Muscle layer of colon (tissue), 2 donors: ENCODE results near the gene KRT20.
"Not testable (repeated sequence)": the region's sequence is repeated elsewhere in the genome, so short reads cannot be mapped to it uniquely, and the experiment has no call there.

Experiments used
- H3K27ac ChIP-seq: one replicate; pipeline ENCODE4 v1.7.0; 2013; ENCODE audit warnings: low read depth, mild to moderate bottlenecking, low read length, moderate library complexity
- H3K27me3 ChIP-seq, 2 donors: one replicate each; pipeline ENCODE4 v1.7.0; 2013; ENCODE audit warnings: low read length in 2 of 2, mild to moderate bottlenecking in 2 of 2; ENCODE audit not compliant: insufficient read depth in 2 of 2, control insufficient read depth in 1 of 2
- H3K36me3 ChIP-seq: one replicate; pipeline ENCODE4 v1.7.0; 2013; ENCODE audit warnings: mild to moderate bottlenecking, low read length; ENCODE audit not compliant: insufficient read depth
- H3K4me1 ChIP-seq: one replicate; pipeline ENCODE4 v1.7.0; 2013; ENCODE audit warnings: mild to moderate bottlenecking, low read length; ENCODE audit not compliant: insufficient read depth
- H3K4me3 ChIP-seq, 2 donors: one replicate each; pipeline ENCODE4 v1.7.0; 2013; ENCODE audit warnings: low read length in 2 of 2, low read depth in 1 of 2, mild to moderate bottlenecking in 1 of 2, moderate library complexity in 1 of 2
- H3K9ac ChIP-seq: one replicate; pipeline ENCODE4 v1.7.0; 2013; ENCODE audit warnings: low read length
- H3K9me3 ChIP-seq: one replicate; pipeline ENCODE4 v1.7.0; 2013; ENCODE audit warnings: mild to moderate bottlenecking, low read length
- donor health status: abdominal sarcoma.
- donor health status: Adenocarcinoma of cecum.

KRT20 gene

GRCh38 chr17:40866838-40867237, 18.2 kb downstream of the KRT20 start, which contains the start of gene KRT12:
KRT12 (minus strand) TSS chr17:40867223; CDS start chr17:40867186, 37 bp downstream.
- no peak within 1 kb of the TSS for H3K9ac ChIP-seq
- no peaks in the 10 kb centered on the region for H3K4me1 ChIP-seq
- no peaks in the 10 kb centered on the region for H3K27me3 ChIP-seq
- no peaks in the 10 kb centered on the region for H3K9me3 ChIP-seq
- H3K4me3 ChIP-seq, result no peak within 1 kb of the TSS
- no peaks in the 10 kb centered on the region for H3K36me3 ChIP-seq
- H3K27ac ChIP-seq, result no peak within 1 kb of the TSS

- no peak overlapping the region for H3K4me3 ChIP-seq
- H3K9me3 ChIP-seq, result no peaks in the 10 kb centered on the region
- H3K27ac ChIP-seq, result no peak overlapping the region
- no peaks in the 10 kb centered on the region for H3K4me1 ChIP-seq
- no peaks in the 10 kb centered on the region for H3K36me3 ChIP-seq
- no peaks in the 10 kb centered on the region for H3K27me3 ChIP-seq
- no peak overlapping the region for H3K9ac ChIP-seq
Measured at GRCh38 chr17:40864661-40865390, 20.2 kb downstream of the KRT20 start.

GRCh38 chr17:40862985-40863733, 21.9 kb downstream of the KRT20 start:
- Histone ChIP-seq H3K27me3 (no peaks in the 10 kb centered on the region), H3K27ac (no peak overlapping the region), H3K9ac (no peak overlapping the region), H3K9me3 (no peaks in the 10 kb centered on the region), H3K4me3 (no peak overlapping the region), H3K4me1 (no peaks in the 10 kb centered on the region), H3K36me3 (no peaks in the 10 kb centered on the region)

GRCh38 chr17:40859536-40859935, 25.5 kb downstream of the KRT20 start:
- Histone ChIP-seq H3K4me3 (no peak overlapping the region), H3K27me3 (no peaks in the 10 kb centered on the region), H3K9me3 (no peaks in the 10 kb centered on the region), H3K27ac (no peak overlapping the region), H3K36me3 (no peaks in the 10 kb centered on the region), H3K9ac (no peak overlapping the region), H3K4me1 (no peaks in the 10 kb centered on the region)

- H3K9me3 ChIP-seq, H3K36me3 ChIP-seq, H3K27me3 ChIP-seq, H3K4me3 ChIP-seq, H3K9ac ChIP-seq, H3K27ac ChIP-seq, H3K4me1 ChIP-seq: not testable (repeated sequence)
Measured at GRCh38 chr17:40858667-40859066, 26.4 kb downstream of the KRT20 start.

- H3K27ac ChIP-seq, result no peak overlapping the region
- no peaks in the 10 kb centered on the region for H3K4me1 ChIP-seq
- H3K36me3 ChIP-seq, result no peaks in the 10 kb centered on the region
- H3K27me3 ChIP-seq, result no peaks in the 10 kb centered on the region
- no peak overlapping the region for H3K9ac ChIP-seq
- no peak overlapping the region for H3K4me3 ChIP-seq
- no peaks in the 10 kb centered on the region for H3K9me3 ChIP-seq
Measured at GRCh38 chr17:40857535-40857934, 27.5 kb downstream of the KRT20 start.

GRCh38 chr17:40854175-40854814, 30.7 kb downstream of the KRT20 start:
- Histone ChIP-seq H3K4me3 (no peak overlapping the region), H3K27ac (no peak overlapping the region), H3K36me3 (no peaks in the 10 kb centered on the region), H3K9me3 (no peaks in the 10 kb centered on the region), H3K27me3 (no peaks in the 10 kb centered on the region), H3K9ac (no peak overlapping the region), H3K4me1 (no peaks in the 10 kb centered on the region)

- no peak overlapping the region for H3K27ac ChIP-seq
- no peak overlapping the region for H3K4me3 ChIP-seq
- no peaks in the 10 kb centered on the region for H3K27me3 ChIP-seq
- H3K4me1 ChIP-seq, result no peaks in the 10 kb centered on the region
- H3K9ac ChIP-seq, result no peak overlapping the region
- no peaks in the 10 kb centered on the region for H3K36me3 ChIP-seq
- H3K9me3 ChIP-seq, result no peaks in the 10 kb centered on the region
Measured at GRCh38 chr17:40852364-40852763, 32.7 kb downstream of the KRT20 start.

GRCh38 chr17:40850293-40850972, 34.6 kb downstream of the KRT20 start:
- Histone ChIP-seq H3K4me1 (no peaks in the 10 kb centered on the region), H3K27ac (no peak overlapping the region), H3K4me3 (no peak overlapping the region), H3K9ac (no peak overlapping the region), H3K36me3 (no peaks in the 10 kb centered on the region), H3K27me3 (no peaks in the 10 kb centered on the region), H3K9me3 (no peaks in the 10 kb centered on the region)

GRCh38 chr17:40849723-40850122, 35.3 kb downstream of the KRT20 start:
- Histone ChIP-seq H3K4me3 (no peak overlapping the region), H3K9ac (no peak overlapping the region), H3K27me3 (no peaks in the 10 kb centered on the region), H3K4me1 (no peaks in the 10 kb centered on the region), H3K27ac (no peak overlapping the region), H3K36me3 (no peaks in the 10 kb centered on the region), H3K9me3 (no peaks in the 10 kb centered on the region)

- Histone ChIP-seq H3K9ac (no peak overlapping the region), H3K4me1 (no peaks in the 10 kb centered on the region), H3K36me3 (no peaks in the 10 kb centered on the region), H3K9me3 (no peaks in the 10 kb centered on the region), H3K4me3 (no peak overlapping the region), H3K27ac (no peak overlapping the region), H3K27me3 (no peaks in the 10 kb centered on the region)
Measured at GRCh38 chr17:40848583-40849235, 36.3 kb downstream of the KRT20 start.
